ENCODE results near the gene LHX5.
A peak's percentile ranks its signal among the peaks of the same experiment; 100 is the strongest.

The LHX5 gene

DNA sequence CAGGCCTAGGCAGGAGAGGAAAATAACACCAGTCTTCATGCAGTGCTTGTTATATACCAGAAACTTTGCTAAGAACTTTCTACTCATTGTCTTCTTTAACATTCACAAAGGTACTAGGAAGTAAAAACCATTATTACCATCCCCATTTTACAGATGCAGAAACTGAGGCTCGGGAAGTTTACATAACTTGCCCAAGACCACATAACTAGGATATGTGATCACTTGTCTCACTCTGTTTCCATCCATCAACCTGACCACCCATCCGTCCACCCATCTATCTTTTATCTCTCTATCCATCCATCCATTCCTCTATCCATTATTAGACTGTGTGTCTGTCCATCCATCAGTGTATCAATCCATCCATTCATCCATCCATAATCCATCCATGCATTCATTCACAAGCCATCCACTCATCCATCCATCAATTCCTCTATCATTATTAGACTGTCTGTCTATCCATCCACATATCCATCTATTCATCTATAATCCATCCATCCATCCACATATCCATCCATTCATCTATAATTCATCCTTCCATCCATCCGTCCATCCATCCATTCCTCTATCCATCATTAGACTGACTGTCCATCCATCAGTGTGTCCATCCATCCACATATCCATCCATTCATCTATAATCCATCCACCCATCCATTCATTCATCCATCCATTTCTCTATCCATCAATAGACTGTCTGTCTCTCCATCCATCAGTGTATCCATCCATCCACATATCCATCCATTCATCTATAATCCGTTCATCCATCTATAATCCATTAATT lies 33.0 kb downstream of the LHX5 start:
- DNase-seq: no peak

DNA sequence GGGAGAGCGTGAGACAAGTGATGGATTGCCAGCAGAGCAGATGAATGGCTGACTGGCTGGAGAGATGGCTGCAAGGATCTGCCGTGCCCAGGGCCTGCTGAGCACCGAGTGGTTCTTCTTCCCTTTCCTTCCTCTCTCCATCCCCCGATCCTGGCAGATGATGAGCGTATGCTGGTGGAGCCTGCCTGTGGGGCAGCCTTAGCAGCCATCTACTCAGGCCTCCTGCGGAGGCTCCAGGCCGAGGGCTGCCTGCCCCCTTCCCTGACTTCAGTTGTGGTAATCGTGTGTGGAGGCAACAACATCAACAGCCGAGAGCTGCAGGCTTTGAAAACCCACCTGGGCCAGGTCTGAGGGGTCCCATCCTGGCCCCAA lies 34.0 kb downstream of the LHX5 start:
- no peak for DNase-seq

DNA sequence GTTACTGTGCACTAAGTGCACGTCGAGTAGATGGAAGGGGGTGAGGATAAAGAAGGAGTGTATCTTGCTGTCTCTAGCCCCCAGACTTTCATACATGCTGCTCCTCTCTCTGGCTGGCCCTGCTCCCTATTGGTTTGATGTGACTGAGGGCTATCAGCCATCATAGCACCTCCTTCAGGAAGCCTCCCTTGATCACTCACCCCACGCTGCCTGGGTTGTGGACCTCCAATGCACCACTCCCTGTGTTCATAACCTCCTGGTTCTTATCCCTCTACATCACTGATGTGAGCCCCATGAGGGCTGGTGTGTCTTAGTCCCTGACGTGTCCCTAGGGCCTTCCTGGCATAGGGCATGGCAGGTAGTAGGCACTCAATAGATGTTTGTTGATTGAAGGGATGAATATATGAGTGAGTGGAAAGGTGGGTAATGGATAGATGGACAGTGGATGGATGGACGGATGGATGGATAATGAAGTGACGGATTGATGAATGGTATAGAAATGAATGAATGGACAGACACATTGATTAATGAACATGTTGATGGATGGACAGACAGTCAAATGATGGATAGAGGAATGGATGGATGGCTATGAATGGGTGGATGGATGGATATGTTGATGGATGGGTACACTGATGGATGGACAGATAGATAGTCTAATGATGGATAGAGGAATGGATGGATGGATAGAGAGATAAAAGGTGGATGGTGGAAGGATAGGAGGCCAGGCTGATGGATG lies 34.5 kb downstream of the LHX5 start:
- DNase-seq: no peak

DNA sequence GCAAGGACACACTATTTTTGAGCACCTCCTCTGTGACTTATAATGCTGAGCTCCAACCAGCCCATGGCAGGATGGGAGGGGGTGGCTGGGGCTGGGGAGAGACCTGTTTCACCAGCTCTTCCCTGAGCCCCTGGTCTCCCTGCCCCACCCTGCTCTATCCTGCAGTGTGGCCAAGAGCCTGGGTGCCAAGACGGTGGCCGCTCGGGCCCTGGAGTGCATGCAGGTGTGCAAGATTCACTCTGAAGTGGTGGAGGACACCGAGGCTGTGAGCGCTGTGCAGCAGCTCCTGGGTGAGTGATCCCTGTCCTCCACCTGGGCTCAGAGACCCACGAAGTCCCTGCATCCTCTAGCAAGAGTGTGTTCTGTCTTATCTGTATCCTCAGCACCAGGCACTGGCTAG lies 35.1 kb downstream of the LHX5 start:
- DNase-seq: no peak

DNA sequence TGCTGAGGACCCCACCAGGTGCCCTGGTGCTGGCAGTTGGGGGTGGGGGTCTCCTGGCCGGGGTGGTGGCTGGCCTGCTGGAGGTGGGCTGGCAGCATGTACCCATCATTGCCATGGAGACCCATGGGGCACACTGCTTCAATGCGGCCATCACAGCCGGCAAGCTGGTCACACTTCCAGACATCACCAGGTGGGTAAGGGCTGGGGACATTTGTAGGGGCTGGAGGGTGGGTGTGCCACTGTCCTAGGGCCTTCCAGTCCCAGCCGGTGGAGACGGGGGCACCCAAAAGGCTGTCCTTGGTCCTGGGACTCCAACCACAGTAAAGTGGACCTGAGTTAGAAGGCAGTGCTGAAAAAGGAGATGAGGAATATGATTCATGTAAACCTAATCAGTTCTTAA lies 36.3 kb downstream of the LHX5 start:
- DNase-seq: no peak

DNA sequence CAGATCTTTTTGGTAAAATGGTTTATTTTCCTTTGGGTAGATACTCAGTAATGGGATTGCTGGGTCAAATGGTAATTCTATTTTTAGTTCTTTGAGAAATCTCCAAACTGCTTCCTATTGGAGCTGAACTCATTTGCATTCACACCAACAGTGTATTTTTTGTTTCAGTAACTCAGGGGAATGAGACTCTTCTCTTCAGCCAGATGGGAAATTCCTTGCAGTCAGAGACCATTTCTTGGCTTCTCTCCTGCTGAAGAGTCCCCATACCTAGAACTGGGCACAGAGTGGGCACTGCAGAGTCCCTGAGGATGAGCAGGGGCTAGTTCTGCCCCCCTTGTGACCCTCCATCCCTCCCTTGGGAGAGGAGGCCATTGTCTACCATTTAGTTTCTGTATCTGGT lies 38.7 kb downstream of the LHX5 start:
- DNase-seq: no peak

DNA sequence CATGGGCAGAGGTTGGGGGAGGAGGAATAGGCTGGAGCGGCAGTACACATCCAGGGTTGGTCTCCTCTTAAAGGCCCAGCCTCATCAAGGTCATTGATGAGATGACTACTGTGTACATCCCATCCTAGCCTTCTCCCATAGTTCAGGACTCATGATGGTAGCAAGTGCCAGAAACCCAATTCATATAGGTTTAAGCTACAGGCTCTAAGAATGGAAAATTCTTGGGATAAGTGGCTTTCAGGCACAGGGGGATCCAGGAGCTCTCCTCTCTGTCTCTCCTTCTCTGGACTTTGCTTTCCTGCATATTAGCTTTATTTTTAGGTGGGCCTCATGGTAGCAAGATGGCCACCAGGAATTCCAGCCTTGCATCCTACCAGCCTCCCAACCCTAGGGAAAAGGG lies 43.2 kb downstream of the LHX5 start:
- DNase-seq: no peak

DNA sequence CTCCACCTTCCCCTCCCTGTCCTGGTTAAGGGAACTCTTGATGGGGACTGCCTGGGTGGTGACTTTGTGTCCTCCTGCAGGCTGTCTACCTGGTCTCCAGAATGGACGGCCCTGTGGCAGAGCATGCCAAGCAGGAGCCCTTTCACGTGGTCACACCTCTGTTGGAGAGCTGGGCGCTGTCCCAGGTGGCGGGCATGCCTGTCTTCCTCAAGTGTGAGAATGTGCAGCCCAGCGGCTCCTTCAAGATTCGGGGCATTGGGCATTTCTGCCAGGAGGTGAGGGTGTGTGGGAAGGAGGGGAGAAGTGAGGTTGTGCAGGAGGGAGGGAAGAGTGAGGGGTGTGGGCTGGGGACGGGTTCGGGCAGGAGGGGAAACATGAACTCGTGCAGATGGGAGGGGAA lies 43.8 kb downstream of the LHX5 start:
- no peak for DNase-seq

DNA sequence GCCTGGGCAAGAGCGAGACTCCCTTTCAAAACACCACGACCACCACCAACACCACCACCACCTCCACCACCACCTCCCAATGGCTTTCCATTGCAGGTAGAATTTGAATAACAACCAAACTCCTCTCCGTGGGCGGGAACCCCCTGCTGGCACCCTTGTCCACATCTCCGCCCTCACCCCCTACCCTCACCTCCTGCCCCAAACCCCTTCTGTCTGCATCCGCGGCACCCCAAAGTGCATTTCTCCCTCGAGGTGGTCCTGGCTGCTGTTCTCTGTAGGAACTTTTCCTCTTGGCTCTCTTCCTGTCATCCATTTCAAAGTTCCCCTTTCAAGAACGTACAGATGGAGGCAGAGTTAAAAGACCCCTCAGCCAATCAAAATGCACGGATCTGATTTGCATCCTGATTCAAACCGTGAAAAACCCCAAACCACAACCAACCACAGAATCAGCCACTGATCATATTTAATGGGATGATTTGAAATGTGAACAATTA lies 45.7 kb downstream of the LHX5 start:
- no peak for DNase-seq

DNA sequence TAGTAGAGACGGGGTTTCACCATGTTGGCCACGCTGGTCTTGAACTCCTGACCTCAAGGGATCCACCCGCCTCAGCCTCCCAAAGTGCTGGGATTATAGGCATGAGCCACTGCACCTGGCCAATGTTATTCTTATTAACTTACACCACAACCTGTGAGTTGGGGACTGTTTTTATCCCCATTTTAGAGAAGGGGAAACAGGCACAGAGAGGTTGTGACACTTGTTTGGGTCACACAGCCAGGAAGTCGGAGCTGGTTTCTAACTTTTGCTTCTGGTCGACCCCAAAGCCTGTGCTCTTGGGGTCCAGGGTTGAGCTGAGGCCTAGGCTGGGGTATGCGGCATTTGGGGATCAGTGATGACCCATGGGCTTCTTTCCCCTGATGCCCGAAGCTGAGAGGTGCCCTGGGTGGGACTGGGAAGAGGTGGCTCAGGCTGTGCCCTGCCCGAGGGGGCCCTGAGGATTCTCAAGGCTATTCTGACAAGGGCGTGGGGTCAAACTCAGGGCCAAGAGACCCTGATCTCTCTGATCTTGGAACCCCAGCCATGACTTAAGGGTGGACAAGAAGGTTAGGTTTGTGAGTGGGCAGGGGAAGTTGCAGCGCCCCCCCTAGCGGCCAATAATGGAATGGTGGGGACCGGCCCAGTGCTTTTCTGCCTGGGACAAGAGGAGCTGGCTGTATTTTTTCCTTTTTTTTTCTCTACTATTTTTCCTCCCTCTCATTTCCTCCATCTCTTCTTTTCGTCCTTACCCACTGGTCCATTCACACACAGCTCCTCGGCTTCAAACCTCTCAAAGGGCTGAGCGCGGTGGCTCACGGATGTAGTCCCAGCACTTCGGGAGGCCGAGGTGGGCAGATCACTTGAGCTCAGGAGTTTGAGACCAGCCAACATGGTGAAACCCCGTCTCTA lies 46.5 kb downstream of the LHX5 start:
- peak; percentile 57 for DNase-seq

DNA sequence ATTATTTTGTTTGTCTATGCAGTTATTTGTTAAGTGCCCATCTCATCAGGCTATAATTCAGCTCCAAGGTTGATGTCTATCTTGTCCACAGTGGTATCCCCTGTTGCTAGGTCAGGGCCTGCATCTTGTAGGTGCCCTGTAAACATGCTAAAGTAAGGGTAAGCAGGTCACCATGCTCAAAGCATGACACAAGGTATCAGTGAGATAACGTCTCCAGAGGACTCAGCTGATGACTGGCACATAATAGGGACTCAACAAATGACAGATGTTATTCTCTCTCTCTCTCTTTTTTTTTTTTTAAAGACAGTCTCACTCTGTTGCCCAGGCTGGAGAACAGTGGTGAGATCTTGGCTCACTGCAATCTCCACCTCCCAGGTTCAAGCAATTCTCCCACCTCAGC lies 47.2 kb downstream of the LHX5 start:
- DNase-seq: no peak

DNA sequence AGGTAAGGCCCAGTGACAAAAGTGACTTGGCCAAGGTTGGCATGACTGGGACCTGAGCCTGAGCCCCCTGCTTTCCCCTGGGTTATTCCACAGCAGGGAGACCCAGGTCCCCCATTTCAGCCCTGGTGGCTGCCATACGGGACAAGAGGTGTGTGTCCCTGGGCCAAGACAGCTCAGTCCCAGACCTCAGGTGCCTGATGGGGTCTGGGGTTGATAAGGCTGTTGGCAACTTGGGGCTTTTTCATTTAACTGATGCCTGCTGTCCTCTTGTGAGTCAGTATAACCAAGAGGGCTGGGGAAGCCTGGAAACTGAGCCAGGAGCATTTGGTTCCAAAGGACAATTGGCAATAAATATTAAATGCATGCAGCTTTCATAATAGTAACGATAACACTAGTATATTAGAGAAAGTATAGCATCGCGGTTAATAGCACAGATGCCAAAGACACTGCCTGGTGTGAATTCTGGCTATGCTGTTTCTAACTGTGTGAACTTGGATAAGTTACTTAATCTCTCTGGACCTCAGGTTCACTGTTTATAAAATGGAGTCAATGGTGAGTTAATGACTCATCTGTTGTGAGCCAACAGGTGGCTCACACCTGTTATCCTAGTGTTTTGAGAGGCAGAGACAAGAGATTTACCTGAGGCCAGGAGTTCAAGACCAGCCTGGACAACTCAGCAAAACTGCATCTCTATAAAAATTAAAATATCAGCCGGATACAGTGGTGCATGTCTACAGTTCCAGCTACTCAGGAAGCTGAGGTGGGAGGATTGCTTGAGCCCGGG lies 48.6 kb downstream of the LHX5 start:
- no peak for DNase-seq

DNA sequence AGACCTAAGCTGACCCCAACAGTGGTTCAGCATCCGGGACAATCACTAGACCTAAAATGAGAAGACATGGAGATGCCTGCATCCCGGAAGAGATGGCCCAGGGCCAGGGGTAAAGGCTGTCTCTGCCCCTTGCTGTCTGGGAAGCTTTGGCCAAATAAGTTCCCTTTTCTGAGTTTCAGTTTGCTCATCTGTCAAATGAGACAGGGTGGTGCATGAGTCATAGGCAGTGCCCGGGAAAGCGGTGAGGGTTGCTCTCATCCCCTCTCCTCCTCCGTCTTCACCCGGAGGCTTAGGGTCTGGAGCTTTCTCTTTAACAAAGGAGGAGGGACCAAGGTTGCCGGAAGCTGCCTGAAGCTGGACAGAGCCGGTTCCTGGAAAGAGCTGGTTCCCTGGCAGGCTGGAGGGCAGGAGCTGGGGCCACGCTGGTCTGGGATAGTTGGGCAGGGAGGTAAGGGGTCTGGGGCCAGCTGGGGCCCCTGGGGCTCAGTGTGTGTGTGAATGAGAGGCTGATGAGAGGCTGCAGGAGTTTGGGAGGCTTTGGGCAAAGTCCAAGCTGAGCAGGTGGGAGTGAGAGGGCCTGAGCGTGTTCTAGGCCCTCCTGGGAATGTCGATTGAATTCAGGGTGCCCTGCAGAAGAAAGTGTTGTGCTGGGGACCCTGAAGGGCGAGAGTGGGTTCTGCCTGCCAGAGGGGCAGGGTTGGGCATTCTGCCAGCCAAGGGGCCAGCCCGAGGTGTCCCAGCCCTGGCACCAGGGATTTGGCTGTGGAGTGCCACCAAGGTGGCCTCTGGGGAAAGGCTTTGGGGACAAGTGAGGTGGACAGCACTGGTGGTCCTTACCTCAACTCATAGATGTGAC lies 49.4 kb downstream of the LHX5 start, which contains the start of gene SDSL:
Gene SDSL, plus strand, starts transcription at position 351 of the 856 bp plus-strand sequence. CDS start 5,603 bp downstream, outside the sequence.
- peak; percentile 45 for DNase-seq

DNA sequence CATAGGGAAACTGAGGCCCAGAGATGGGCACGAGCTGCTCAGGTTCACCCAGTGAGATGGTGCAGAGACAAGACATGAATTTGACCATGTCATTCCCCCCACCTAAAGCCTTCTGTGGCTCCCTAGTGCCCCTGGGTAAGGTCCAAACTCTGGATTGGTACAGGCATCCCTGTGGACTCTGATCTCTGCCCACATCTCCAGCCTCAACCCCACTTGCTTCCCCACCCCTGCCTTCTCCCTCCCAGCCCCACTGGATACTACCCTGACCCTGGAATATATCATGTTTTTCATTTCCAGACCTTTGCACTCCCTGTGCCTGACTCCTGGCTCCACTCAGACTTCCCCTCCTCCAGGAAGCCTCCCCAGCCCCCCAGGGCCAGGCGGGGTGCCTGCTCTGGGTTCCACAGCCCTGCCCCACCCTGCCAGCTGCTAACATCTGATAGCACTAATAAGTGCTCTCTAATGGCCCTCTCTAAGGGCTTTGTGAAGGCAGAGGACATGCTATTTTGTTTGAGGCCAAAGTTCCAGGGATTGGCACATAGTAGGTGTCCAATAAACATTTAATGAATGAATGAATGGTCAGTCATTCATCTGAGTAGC lies 50.6 kb downstream of the LHX5 start:
- DNase-seq: no peak

DNA sequence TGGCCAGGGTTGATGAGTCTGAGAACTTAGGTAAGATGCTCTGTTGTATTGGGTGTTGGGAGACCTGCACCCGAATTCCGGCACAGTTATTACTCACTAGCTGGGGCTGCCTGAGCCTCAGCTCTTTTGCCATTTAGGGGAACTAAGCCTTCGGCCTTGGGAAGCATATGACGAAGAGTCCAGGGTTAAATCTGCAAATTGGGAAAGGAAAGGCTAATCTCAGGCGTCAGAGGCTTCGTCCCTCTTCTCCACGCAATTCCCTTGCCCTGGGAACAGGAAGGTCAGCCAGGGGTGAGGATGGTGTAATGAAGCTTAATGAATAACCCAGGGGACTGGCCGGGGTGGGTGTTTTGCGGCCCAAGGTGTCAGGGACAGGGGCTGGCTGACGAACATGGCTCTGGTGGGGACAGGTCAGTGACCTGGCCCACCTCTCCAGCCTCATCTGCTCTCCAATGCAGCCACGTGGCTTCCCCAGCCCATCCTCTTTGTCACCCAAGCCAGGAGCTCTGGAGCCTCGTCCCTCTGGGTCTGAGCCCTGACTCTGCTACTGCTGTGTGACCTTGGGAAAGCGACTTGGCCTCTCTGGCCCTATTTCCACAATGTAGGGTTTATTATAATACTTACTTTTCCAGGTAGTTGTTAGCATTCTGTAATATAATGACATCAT lies 53.3 kb downstream of the LHX5 start:
- DNase-seq: no peak

DNA sequence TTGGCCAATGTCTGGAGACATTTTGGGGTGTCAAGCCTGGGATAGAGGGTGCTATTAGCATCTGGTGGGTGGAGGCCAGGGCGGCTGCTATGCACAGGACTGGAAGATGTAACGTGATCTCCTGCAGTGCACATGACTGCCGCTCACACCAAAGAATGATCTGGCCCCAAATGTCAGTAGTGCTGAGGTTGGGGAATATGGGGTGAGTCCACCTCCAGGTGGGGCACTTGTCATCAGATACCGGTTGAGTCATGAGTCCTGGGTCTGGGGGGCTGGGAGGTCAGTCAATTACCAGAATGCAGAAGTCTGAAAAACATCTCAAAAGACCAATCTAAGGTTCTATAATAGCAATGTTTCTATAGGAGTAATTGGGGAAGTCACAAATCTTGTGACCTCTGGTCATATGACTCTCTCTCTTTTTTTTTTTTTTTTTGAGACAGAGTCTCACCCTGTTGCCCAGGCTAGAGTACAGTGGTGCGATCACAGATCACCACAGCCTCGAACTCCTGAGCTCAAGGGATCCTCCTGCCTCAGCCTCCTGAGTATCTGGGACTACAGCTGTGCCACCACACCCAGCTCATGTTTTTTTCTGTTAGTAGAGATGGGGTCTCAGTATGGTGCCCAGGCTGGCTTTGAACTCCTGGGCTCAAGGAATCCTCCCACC lies 55.4 kb downstream of the LHX5 start:
- no peak for DNase-seq

DNA sequence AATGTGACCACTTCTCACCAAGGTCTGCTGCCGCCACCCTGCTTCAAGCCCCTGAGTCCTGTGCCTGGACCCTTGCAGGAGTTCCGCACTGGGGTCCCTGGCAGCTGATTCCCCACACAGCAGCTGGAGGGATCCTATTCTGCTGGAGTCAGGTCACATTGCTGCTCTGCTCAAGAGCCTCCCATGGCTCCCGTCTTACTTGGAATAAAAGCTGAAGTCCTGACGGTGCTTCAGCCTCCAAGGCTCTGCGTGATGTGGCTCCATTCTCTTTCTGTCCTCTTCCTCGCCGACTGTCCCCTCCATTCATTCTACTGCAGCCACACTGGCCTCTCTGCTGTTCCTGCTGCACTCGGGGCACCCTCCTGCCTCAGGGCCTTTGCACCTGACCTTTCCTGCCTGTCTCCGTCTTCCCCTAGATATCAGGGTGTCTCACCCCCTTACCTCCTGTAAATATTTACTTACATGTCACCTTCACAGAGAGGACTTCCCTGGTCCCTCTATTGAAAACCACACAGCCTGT lies 57.1 kb downstream of the LHX5 start:
- no peak for DNase-seq

DNA sequence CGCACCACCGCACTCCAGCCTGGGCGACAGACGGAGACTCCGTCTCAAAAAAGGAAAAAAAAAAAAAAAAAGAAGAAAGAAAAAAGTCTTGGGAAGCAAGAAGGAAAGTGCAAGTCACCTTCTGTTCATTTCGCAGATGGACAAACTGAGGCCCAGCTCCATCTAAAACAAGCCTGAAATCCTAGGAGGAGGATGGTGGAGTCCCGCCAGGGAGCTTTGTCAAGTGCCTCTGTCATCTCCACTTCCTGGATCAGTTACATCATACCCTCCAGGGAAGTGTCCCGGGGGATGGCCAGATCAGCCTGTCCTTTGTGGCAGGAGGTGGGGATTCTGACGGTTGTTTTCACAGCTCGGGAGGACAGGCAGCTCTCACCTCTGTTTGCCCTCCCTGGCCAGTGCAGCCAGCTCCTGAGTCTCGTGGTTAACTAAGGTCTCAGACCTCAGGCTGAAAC lies 58.2 kb downstream of the LHX5 start:
- DNase-seq: no peak

Measured in stimulated activated CD4-positive, alpha-beta T cell treated with anti-CD3 and anti-CD28 coated beads, Interleukin-1b, Interleukin-23, amount 100 ng/mL, for 48 hours (primary cell).